Stimulated activated CD4-positive, alpha-beta T cell treated with anti-CD3 and anti-CD28 coated beads, Interleukin-1b, Interleukin-23, amount 100 ng/mL, for 1 hour (primary cell): ENCODE data around the gene NEMP1.
A peak's percentile ranks its signal among the peaks of the same experiment; 100 is the strongest.
"Not testable (repeated sequence)": the region's sequence is repeated elsewhere in the genome, so short reads cannot be mapped to it uniquely, and the experiment has no call there.

ENCODE experiments used
- DNase-seq, 2 donors: peaks; one replicate each; pipeline ENCODE4 v3.0.0-alpha.2; 2020; ENCODE audit warnings: low read depth in 2 of 2

NEMP1 gene

GRCh38 chr12:57078519-57079404 lies at the start of gene NEMP1:
NEMP1 (minus strand) TSS chr12:57078791; CDS start chr12:57078745, 46 bp downstream.
- peak; percentile 75 to 94 for DNase-seq

- DNase-seq = peak; percentile 45 to 57
Observed at GRCh38 chr12:57127726-57128518, 49.3 kb upstream of the NEMP1 start, which contains the start of gene LRP1. LRP1 (plus strand) TSS chr12:57128483; CDS start chr12:57128965, 482 bp downstream.

- DNase-seq = peak; percentile 22 to 30
Observed at GRCh38 chr12:57127101-57127725, 48.6 kb upstream of the NEMP1 start.

GRCh38 chr12:57126561-57126960 lies 48.0 kb upstream of the NEMP1 start:
- DNase-seq = no peak

GRCh38 chr12:57126061-57126460 lies 47.5 kb upstream of the NEMP1 start:
- no peak for DNase-seq

GRCh38 chr12:57124261-57124877 lies 45.8 kb upstream of the NEMP1 start:
- peak; percentile 57 to 62 for DNase-seq

GRCh38 chr12:57123813-57124212 lies 45.2 kb upstream of the NEMP1 start:
- DNase-seq = no peak

GRCh38 chr12:57120718-57121117 lies 42.1 kb upstream of the NEMP1 start:
- DNase-seq = not testable (repeated sequence)

- no peak for DNase-seq
Observed at GRCh38 chr12:57119294-57120085, 40.9 kb upstream of the NEMP1 start.

GRCh38 chr12:57118711-57119271 lies 40.2 kb upstream of the NEMP1 start:
- no peak for DNase-seq

- DNase-seq = no peak
Observed at GRCh38 chr12:57116580-57117281, 38.1 kb upstream of the NEMP1 start.

GRCh38 chr12:57112492-57113294 lies 34.1 kb upstream of the NEMP1 start:
- DNase-seq = no peak

GRCh38 chr12:57111031-57111734 lies 32.6 kb upstream of the NEMP1 start, which contains the start of gene STAT6:
STAT6 (minus strand) TSS chr12:57111362; CDS start chr12:57108278, 3,084 bp downstream.
- peak in 1 of 2 donors; percentile 66 for DNase-seq

- DNase-seq = peak; percentile 44 to 64
Observed at GRCh38 chr12:57110104-57111030, 31.8 kb upstream of the NEMP1 start.

- no peak for DNase-seq
Observed at GRCh38 chr12:57109207-57110103, 30.9 kb upstream of the NEMP1 start.
